ENCODE results near the gene PABPC1L2B.
"Not testable (repeated sequence)": the region's sequence is repeated elsewhere in the genome, so short reads cannot be mapped to it uniquely, and the experiment has no call there.

PABPC1L2B gene

DNA sequence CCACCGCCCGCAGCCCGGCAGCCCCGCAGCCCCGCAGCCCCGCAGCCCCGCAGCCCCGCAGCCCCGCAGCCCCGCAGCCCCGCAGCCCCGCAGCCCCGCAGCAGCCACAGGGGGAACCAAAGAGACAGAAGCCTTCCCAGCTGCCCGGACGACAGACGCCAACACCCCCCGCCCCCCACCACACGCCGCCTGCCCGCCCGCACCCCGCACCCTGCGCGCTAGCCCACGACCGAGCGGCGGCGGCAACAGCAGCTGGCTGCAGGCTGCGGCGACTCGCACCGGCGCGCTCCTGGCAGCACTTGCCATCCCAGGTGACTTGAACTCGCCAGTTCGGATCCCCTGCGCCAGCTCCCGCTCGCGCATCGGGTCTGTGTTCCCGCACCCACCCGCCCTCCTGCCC lies at the start of gene PABPC1L2B:
Gene PABPC1L2B (plus strand): TSS at position 207 of the 400 bp plus-strand sequence. CDS start 704 bp downstream, outside the sequence.
- not testable (repeated sequence) for DNase-seq (ENCODE audit: low read depth)

DNA sequence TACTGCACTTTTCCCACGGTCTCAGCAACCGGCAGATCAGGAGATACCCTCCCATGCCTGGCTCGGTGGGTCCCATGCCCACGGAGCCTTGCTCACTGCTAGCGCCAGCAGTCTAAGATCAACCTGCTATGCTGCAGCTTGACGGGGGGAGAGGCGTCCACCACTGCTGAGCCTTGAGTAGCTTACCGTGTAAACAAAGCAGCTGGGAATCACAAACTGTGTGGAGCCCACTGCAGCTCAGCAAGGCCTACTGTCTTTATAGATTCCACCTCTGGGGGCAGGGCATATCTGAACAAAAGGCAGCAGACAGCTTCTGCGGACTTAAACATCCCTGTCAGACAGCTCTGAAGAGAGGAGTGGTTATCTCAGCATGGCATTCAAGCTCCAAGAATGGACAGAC lies 42.8 kb upstream of the PABPC1L2B start:
- not testable (repeated sequence) for DNase-seq (ENCODE audit: low read depth)

DNA sequence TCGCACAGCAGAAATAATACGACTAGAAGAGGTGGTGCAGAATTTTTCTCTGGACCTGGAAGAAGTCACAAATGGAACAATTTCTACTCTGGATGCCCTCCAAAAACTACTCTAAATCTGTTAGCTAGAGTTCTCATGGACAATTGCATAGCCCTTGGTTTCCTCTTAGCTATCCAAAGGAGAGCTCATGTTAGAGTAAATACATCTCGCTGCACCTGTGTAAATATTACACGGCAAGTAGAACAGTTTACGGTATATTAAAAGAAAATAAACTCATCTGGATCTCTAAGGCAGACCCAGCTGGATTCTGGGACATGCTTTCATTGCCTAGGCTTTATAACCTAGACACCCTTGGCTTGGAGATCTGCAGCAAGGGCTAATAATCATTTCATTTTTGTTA lies 30.9 kb upstream of the PABPC1L2B start:
- not testable (repeated sequence) for DNase-seq (ENCODE audit: low read depth)

DNA sequence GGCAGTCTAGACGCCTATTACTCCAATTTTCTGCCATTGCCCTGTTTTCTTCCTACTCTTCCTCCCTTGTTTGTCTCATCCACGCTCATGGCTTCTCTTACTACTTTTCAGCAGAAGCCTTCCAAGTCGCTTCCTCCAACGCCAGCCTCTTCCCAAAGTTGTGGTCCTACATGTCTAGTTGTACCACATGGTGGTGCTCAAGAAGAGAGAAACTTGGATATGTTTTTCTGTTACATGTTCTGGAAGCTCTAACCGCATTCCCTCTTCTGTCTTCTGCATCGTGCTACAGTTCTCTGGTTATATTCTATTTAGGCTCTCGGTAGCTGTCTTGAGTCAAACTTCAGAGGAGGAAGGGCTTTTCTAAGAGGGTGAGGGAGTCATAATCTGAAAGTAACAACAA lies 27.9 kb upstream of the PABPC1L2B start:
- not testable (repeated sequence) for DNase-seq (ENCODE audit: low read depth)

DNA sequence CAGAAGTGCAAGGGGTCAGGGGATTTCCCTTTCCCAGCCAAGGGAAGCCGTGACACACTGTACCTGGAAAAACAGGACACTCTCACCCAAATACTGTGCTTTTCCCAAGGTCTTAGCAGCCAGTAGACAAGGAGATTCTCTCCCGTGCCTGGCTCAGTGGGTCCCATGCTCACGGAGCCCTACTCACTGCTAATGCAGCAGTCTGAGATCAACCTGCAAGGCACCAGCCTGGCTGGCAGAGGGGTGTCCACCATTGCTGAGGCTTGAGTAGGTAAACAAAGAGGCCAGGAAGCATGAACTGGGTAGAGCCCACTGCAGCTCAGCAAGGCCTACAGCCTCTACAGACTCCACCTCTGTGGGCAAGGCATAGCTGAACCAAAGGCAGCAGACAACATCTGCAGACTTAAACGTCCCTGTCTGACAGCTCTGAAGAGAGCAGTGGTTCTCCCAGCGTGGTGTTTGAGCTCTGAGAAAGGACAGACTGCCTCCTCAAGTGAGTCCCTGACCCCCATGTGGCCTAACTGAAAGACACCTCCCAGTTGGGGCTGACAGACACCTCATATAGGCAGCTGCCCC lies 21.8 kb upstream of the PABPC1L2B start:
- DNase-seq (ENCODE audit: low read depth), result not testable (repeated sequence)

DNA sequence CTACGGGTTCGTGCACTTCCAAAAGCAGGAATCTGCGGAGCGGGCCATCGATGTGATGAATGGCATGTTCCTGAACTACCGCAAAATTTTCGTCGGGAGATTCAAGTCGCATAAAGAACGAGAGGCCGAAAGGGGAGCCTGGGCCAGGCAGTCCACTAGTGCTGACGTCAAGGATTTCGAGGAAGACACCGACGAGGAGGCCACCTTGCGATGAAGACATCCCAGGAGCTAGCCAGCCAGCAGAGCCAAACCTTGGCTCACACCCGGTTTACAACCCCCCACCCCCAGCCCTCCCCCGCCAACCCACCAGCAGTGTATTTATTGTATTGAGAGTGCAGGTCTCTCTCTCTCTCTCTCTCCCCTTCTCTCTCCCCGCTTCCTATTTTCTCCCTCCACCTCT lies 1.3 kb downstream of the PABPC1L2B start:
- not testable (repeated sequence) for DNase-seq (ENCODE audit: low read depth)

DNA sequence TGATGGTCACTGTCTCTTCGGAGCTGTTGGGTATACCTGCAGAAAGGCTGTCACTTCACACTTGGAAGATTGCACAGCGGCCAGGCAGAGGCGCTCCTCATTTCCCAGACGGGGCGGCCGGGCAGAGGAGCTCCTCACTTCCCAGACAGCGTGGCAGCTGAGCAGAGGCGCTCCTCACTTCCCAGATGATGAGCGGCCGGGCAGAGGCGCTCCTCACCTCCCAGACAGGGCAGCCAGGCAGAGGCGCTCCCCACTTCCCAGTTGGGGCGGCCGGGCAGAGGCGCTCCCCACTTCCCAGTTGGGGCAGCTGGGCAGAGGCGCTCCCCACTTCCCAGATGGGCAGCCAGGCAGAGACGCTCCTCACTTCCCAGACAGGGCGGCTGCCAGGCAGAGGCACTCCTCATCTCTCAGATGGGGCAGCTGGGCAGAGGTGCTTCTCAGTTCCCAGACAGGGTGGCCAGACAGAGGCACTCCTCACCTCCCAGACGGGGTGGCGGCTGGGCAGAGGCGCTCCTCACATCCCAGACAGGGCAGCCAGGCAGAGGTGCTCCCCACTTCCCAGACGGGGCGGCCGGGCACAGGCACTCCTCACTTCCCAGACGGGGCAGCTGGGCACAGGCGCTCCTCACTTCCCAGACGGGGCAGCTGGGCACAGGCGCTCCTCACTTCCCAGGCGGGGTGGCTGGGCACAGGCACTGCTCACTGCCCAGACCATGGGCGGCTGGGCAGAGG lies 18.8 kb downstream of the PABPC1L2B start:
- DNase-seq (ENCODE audit: low read depth), result no peak

DNA sequence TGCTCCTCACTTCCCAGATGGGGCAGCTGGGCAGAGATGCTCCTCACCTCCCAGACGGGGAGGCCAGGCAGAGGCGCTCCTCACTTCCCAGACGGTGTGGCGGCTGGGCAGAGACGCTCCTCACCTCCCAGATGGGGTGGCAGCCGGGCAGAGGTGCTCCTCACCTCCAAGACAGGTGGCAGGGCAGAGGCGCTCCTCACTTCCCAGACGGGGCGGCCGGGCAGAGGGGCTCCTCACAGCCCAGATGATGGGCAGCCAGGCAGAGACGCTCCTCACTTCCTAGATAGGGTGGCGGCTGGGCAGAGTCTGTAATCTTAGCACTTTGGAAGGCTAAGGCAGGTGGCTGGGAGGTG lies 19.3 kb downstream of the PABPC1L2B start:
- DNase-seq (ENCODE audit: low read depth), result not testable (repeated sequence)

DNA sequence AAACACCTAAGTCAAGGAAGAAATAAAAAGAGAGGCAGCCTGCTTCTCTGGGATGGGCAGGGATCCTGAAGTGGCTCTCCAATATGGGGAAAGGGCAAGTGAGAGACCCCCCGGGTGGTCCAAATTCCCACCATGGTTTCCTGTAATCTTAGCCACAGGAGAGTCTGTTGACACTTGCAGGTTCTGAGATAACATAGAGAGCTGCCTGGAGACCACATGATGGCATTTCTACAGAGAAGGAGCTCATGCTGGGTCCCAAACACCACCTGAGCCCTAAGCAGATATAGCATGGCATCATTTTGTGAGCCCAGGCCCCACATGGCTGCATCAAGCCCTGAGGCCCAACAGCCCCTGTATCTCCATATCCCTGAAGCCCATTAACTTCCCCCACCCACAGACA lies 26.1 kb downstream of the PABPC1L2B start:
- no peak for DNase-seq (ENCODE audit: low read depth)
